WTC11 (cell line): Measurements from ENCODE around the gene SURF1. TPM values are rescaled to one million over a fixed set of nuclear protein-coding genes. Genes with fewer than 3 reads are reported as not detected.

Source experiments
- ATAC-seq: fragments of 200-7000 bp; cut with Tn5 transposase; 2 replicates; pipeline ENCODE4 v1.10.0; 2021; ENCODE audit warnings: mild to moderate bottlenecking, moderate library complexity
- CTCF ChIA-PET: fragments of 300-600 bp; sonication (Branson Sonifier 250); formaldehyde crosslinking; loops from one replicate; lab custom pipeline; 2021; ENCODE audit warnings: antibody characterized with exemption; lab: Charles Lee
- POLR2A ChIA-PET: fragments of 350-600 bp; sonication (Branson Sonifier 250); formaldehyde crosslinking; loops from one replicate; lab custom pipeline; 2021; ENCODE audit warnings: antibody characterized with exemption; lab: Charles Lee
- DNase-seq: peaks from one replicate; pipeline ENCODE4 v3.0.0; 2021; ENCODE audit warnings: low spot score
- H3K27ac Mint-ChIP-seq: 2 replicates; pipeline ENCODE4 v1.8.0; 2021; ENCODE audit warnings: mixed read lengths
- H3K27me3 Mint-ChIP-seq: 2 replicates; pipeline ENCODE4 v1.8.0; 2021; ENCODE audit warnings: low read depth, mild to moderate bottlenecking, moderate library complexity, mixed read lengths
- H3K36me3 Mint-ChIP-seq: 2 replicates; pipeline ENCODE4 v1.8.0; 2021; ENCODE audit warnings: mixed read lengths
- H3K4me1 Mint-ChIP-seq: 2 replicates; pipeline ENCODE4 v1.8.0; 2022; ENCODE audit warnings: mixed read lengths
- H3K4me3 Mint-ChIP-seq: 2 replicates; pipeline ENCODE4 v1.8.0; 2021; ENCODE audit warnings: mild to moderate bottlenecking, moderate library complexity, mixed read lengths
- H3K9me3 Mint-ChIP-seq: 2 replicates; pipeline ENCODE4 v1.8.0; 2021; ENCODE audit warnings: mixed read lengths
- ARID4B ChIP-seq: sonication (generic); formaldehyde crosslinking; IDR thresholded peaks from 2 replicates; pipeline ENCODE4 v1.8.0; 2023; ENCODE audit warnings: missing genetic modification reagents, mild to moderate bottlenecking, borderline replicate concordance
- ATF1 ChIP-seq: sonication (generic); formaldehyde crosslinking; IDR thresholded peaks from 2 replicates; pipeline ENCODE4 v1.8.1; 2023; ENCODE audit warnings: mild to moderate bottlenecking, moderate library complexity, missing genetic modification reagents
- ATF6 ChIP-seq: sonication (generic); formaldehyde crosslinking; IDR thresholded peaks from 2 replicates; pipeline ENCODE4 v1.8.1; 2023; ENCODE audit warnings: mild to moderate bottlenecking, missing genetic modification reagents
- E2F4 ChIP-seq: sonication (generic); formaldehyde crosslinking; IDR thresholded peaks from 2 replicates; pipeline ENCODE4 v1.8.1; 2022; ENCODE audit warnings: low read depth, mild to moderate bottlenecking, moderate library complexity, missing genetic modification reagents, borderline replicate concordance
- FOXP1 ChIP-seq: sonication (generic); formaldehyde crosslinking; IDR thresholded peaks from 2 replicates; pipeline ENCODE4 v1.8.0; 2022; ENCODE audit warnings: missing genetic modification reagents, mild to moderate bottlenecking, moderate library complexity, borderline replicate concordance
- IRF1 ChIP-seq: sonication (generic); formaldehyde crosslinking; IDR thresholded peaks from 2 replicates; pipeline ENCODE4 v1.8.0; 2023; ENCODE audit warnings: missing genetic modification reagents
- NFE2L1 ChIP-seq: sonication (generic); formaldehyde crosslinking; IDR thresholded peaks from 2 replicates; pipeline ENCODE4 v1.8.1; 2023; ENCODE audit warnings: missing genetic modification reagents
- NFYB ChIP-seq: sonication (generic); formaldehyde crosslinking; conservative IDR thresholded peaks from 2 replicates; pipeline ENCODE4 v1.8.0; 2022; ENCODE audit warnings: low read depth, missing genetic modification reagents
- NR3C1 ChIP-seq: sonication (generic); formaldehyde crosslinking; conservative IDR thresholded peaks from 2 replicates; pipeline ENCODE4 v1.8.1; 2023; ENCODE audit warnings: low read depth, mild to moderate bottlenecking, missing genetic modification reagents
- ZNF232 ChIP-seq: sonication (generic); formaldehyde crosslinking; IDR thresholded peaks from 2 replicates; pipeline ENCODE4 v1.8.0; 2022; ENCODE audit warnings: mild to moderate bottlenecking, missing genetic modification reagents
- ZNF317 ChIP-seq: sonication (generic); formaldehyde crosslinking; IDR thresholded peaks from 2 replicates; pipeline ENCODE4 v1.8.1; 2023; ENCODE audit warnings: low read depth, mild to moderate bottlenecking, moderate library complexity, missing genetic modification reagents, borderline replicate concordance
- ZNF423 ChIP-seq: fragments of 250-450 bp; sonication (Bioruptor Pico); IDR thresholded peaks from 2 replicates; pipeline ENCODE4 v2.1.2; 2022; ENCODE audit warnings: mild to moderate bottlenecking, moderate library complexity
- ZNF425 ChIP-seq: fragments of 250-450 bp; sonication (Bioruptor Pico); conservative IDR thresholded peaks from 2 replicates; pipeline ENCODE4 v1.9.0; 2021; ENCODE audit warnings: mild to moderate bottlenecking
- ZNF532 ChIP-seq: fragments of 250-450 bp; sonication (Bioruptor Pico); IDR thresholded peaks from 2 replicates; pipeline ENCODE4 v1.9.0; 2021; ENCODE audit warnings: mild to moderate bottlenecking, borderline replicate concordance
- total RNA-seq: library from RNA; stranded (reverse); gene quantifications from 3 replicates; pipeline ENCODE4 v1.2.3, GENCODE V29; 2021

Gene SURF1
- total RNA-seq, 1 experiment from 2014 or later = 33.3 TPM

- CTCF ChIA-PET = interaction anchor here (0.5 to 1.7 kb wide), 4 partner anchors 16 to 159 kb away, joined by 3 to 4 read pairs (median 4); no protein-coding TSS in a partner anchor
- H3K36me3 Mint-ChIP-seq = peaks cover 70% of the 10 kb centered on the region
- no peaks in the 10 kb centered on the region for H3K9me3 Mint-ChIP-seq
- no peak for ATAC-seq
- H3K27ac Mint-ChIP-seq = peak overlapping the region; percentile 96; the same call in 1 of the 2 replicates
- TF ChIP-seq ZNF532 (CRISPR knock-in tag) = no peak
- no peak for TF ChIP-seq ARID4B (CRISPR knock-in tag)
- no peak for TF ChIP-seq NFE2L1 (CRISPR knock-in tag)
- no peak for TF ChIP-seq NR3C1 (CRISPR knock-in tag)
- no peaks in the 10 kb centered on the region; the same call in 1 of the 2 replicates for H3K27me3 Mint-ChIP-seq
- DNase-seq = no peak
- POLR2A ChIA-PET = interaction anchor here (0.8 kb wide), 1 partner anchor 11 kb away, joined by 4 read pairs; no protein-coding TSS in a partner anchor
- peak overlapping the region; percentile 99 for H3K4me3 Mint-ChIP-seq
- peaks cover 29% of the 10 kb centered on the region for H3K4me1 Mint-ChIP-seq
Measured at GRCh38 chr9:133346021-133346785, 10.1 kb downstream of the SURF1 start.

GRCh38 chr9:133345596-133345995 lies 10.7 kb downstream of the SURF1 start:
- H3K36me3 Mint-ChIP-seq = peaks cover 69% of the 10 kb centered on the region
- ATAC-seq (no peak), DNase-seq (no peak)
- H3K27me3 Mint-ChIP-seq = no peaks in the 10 kb centered on the region; the same call in 1 of the 2 replicates
- POLR2A ChIA-PET = no interaction called here
- no peak overlapping the region; the same call in 1 of the 2 replicates for H3K4me3 Mint-ChIP-seq
- CTCF ChIA-PET = interaction anchor here (1.7 kb wide), 1 partner anchor 25 kb away, joined by 3 read pairs; no protein-coding TSS in a partner anchor
- H3K4me1 Mint-ChIP-seq = peaks cover 29% of the 10 kb centered on the region
- H3K27ac Mint-ChIP-seq = no peak overlapping the region
- H3K9me3 Mint-ChIP-seq = no peaks in the 10 kb centered on the region
- TF ChIP-seq ATF1 (CRISPR knock-in tag) (no peak), NFYB (CRISPR knock-in tag) (no peak), ZNF232 (CRISPR knock-in tag) (no peak), E2F4 (no peak), ZNF425 (CRISPR knock-in tag) (no peak), FOXP1 (CRISPR knock-in tag) (no peak), ZNF423 (CRISPR knock-in tag) (no peak), ZNF317 (no peak), IRF1 (CRISPR knock-in tag) (no peak), ATF6 (CRISPR knock-in tag) (no peak)
